ENCODE data around the gene ZSCAN22.
A peak's percentile ranks its signal among the peaks of the same experiment; 100 is the strongest.

ZSCAN22 gene

GRCh38 chr19:58350871-58351557 lies 24.2 kb downstream of the ZSCAN22 start:
- no peak for DNase-seq (ENCODE audit: low read depth in 2 of 2, low spot score in 1 of 2)

- DNase-seq (ENCODE audit: low read depth in 2 of 2, low spot score in 1 of 2): no peak
These were observed 24.7 kb downstream of the ZSCAN22 start for GRCh38 chr19:58351558-58351878.

GRCh38 chr19:58351990-58352755 lies 25.4 kb downstream of the ZSCAN22 start:
- no peak for DNase-seq (ENCODE audit: low read depth in 2 of 2, low spot score in 1 of 2)

- DNase-seq (ENCODE audit: low read depth in 2 of 2, low spot score in 1 of 2): no peak
These were observed 26.2 kb downstream of the ZSCAN22 start, which contains the start of gene A1BG for GRCh38 chr19:58352760-58353671. A1BG (minus strand) TSS chr19:58353492; CDS start chr19:58353437, 55 bp downstream.

- DNase-seq (ENCODE audit: low read depth in 2 of 2, low spot score in 1 of 2): no peak
These were observed 27.1 kb downstream of the ZSCAN22 start for GRCh38 chr19:58353717-58354477.

GRCh38 chr19:58354478-58355030 lies 27.8 kb downstream of the ZSCAN22 start:
- DNase-seq (ENCODE audit: low read depth in 2 of 2, low spot score in 1 of 2): no peak

GRCh38 chr19:58355215-58355796 lies 28.5 kb downstream of the ZSCAN22 start:
- no peak for DNase-seq (ENCODE audit: low read depth in 2 of 2, low spot score in 1 of 2)

GRCh38 chr19:58355908-58356765 lies 29.3 kb downstream of the ZSCAN22 start:
- DNase-seq (ENCODE audit: low read depth in 2 of 2, low spot score in 1 of 2): no peak

GRCh38 chr19:58356766-58357480 lies 30.1 kb downstream of the ZSCAN22 start:
- no peak for DNase-seq (ENCODE audit: low read depth in 2 of 2, low spot score in 1 of 2)

GRCh38 chr19:58357481-58358145 lies 30.8 kb downstream of the ZSCAN22 start:
- DNase-seq (ENCODE audit: low read depth in 2 of 2, low spot score in 1 of 2): no peak

GRCh38 chr19:58361900-58362271 lies 35.1 kb downstream of the ZSCAN22 start:
- no peak for DNase-seq (ENCODE audit: low read depth in 2 of 2, low spot score in 1 of 2)

- peak; percentile 88 to 95 for DNase-seq (ENCODE audit: low read depth in 2 of 2, low spot score in 1 of 2)
These were observed 35.6 kb downstream of the ZSCAN22 start, which contains the start of gene ZNF497 for GRCh38 chr19:58362272-58362994. ZNF497 (minus strand) TSS chr19:58362751; CDS start chr19:58357635, 5,116 bp downstream.

- DNase-seq (ENCODE audit: low read depth in 2 of 2, low spot score in 1 of 2): no peak
These were observed 37.4 kb downstream of the ZSCAN22 start for GRCh38 chr19:58364146-58364545.

GRCh38 chr19:58366585-58367430 lies 40.0 kb downstream of the ZSCAN22 start:
- DNase-seq (ENCODE audit: low read depth in 2 of 2, low spot score in 1 of 2): no peak

GRCh38 chr19:58367698-58368454 lies 41.1 kb downstream of the ZSCAN22 start:
- DNase-seq (ENCODE audit: low read depth in 2 of 2, low spot score in 1 of 2): no peak
